WTC11 (cell line): Measurements from ENCODE around the gene CTNNA2. TPM values are rescaled to one million over a fixed set of nuclear protein-coding genes. Genes with fewer than 3 reads are reported as not detected.

Experiments
- ATAC-seq: fragments of 200-7000 bp; cut with Tn5 transposase; 2 replicates; pipeline ENCODE4 v1.10.0; 2021; ENCODE audit warnings: mild to moderate bottlenecking, moderate library complexity
- CTCF ChIA-PET: fragments of 300-600 bp; sonication (Branson Sonifier 250); formaldehyde crosslinking; loops from one replicate; lab custom pipeline; 2021; ENCODE audit warnings: antibody characterized with exemption; lab: Charles Lee
- POLR2A ChIA-PET: fragments of 350-600 bp; sonication (Branson Sonifier 250); formaldehyde crosslinking; loops from one replicate; lab custom pipeline; 2021; ENCODE audit warnings: antibody characterized with exemption; lab: Charles Lee
- DNase-seq: peaks from one replicate; pipeline ENCODE4 v3.0.0; 2021; ENCODE audit warnings: low spot score
- H3K27ac Mint-ChIP-seq: 2 replicates; pipeline ENCODE4 v1.8.0; 2021; ENCODE audit warnings: mixed read lengths
- H3K27me3 Mint-ChIP-seq: 2 replicates; pipeline ENCODE4 v1.8.0; 2021; ENCODE audit warnings: low read depth, mild to moderate bottlenecking, moderate library complexity, mixed read lengths
- H3K36me3 Mint-ChIP-seq: 2 replicates; pipeline ENCODE4 v1.8.0; 2021; ENCODE audit warnings: mixed read lengths
- H3K4me1 Mint-ChIP-seq: 2 replicates; pipeline ENCODE4 v1.8.0; 2022; ENCODE audit warnings: mixed read lengths
- H3K4me3 Mint-ChIP-seq: 2 replicates; pipeline ENCODE4 v1.8.0; 2021; ENCODE audit warnings: mild to moderate bottlenecking, moderate library complexity, mixed read lengths
- H3K9me3 Mint-ChIP-seq: 2 replicates; pipeline ENCODE4 v1.8.0; 2021; ENCODE audit warnings: mixed read lengths
- ATF1 ChIP-seq: sonication (generic); formaldehyde crosslinking; IDR thresholded peaks from 2 replicates; pipeline ENCODE4 v1.8.1; 2023; ENCODE audit warnings: mild to moderate bottlenecking, moderate library complexity, missing genetic modification reagents
- CREB1 ChIP-seq: sonication (generic); formaldehyde crosslinking; IDR thresholded peaks from 2 replicates; pipeline ENCODE4 v1.8.0; 2023; ENCODE audit warnings: mild to moderate bottlenecking, missing genetic modification reagents
- CREM ChIP-seq: sonication (generic); formaldehyde crosslinking; IDR thresholded peaks from 2 replicates; pipeline ENCODE4 v1.8.1; 2022; ENCODE audit warnings: mild to moderate bottlenecking, missing genetic modification reagents, moderate library complexity
- EMX1 ChIP-seq: fragments of 250-450 bp; sonication (Bioruptor Pico); IDR thresholded peaks from 2 replicates; pipeline ENCODE4 v1.8.0; 2021; ENCODE audit warnings: mild to moderate bottlenecking
- GABPB1 ChIP-seq: sonication (generic); formaldehyde crosslinking; IDR thresholded peaks from 2 replicates; pipeline ENCODE4 v1.8.1; 2023; ENCODE audit warnings: mild to moderate bottlenecking, missing genetic modification reagents
- JAZF1 ChIP-seq: fragments of 250-450 bp; sonication (Bioruptor Pico); IDR thresholded peaks from 2 replicates; pipeline ENCODE4 v1.9.0; 2021; ENCODE audit warnings: moderate library complexity, mild to moderate bottlenecking, inconsistent platforms
- NFE2L1 ChIP-seq: sonication (generic); formaldehyde crosslinking; IDR thresholded peaks from 2 replicates; pipeline ENCODE4 v1.8.1; 2023; ENCODE audit warnings: missing genetic modification reagents
- NFYB ChIP-seq: sonication (generic); formaldehyde crosslinking; conservative IDR thresholded peaks from 2 replicates; pipeline ENCODE4 v1.8.0; 2022; ENCODE audit warnings: low read depth, missing genetic modification reagents
- OVOL2 ChIP-seq: fragments of 250-450 bp; sonication (Bioruptor Pico); IDR thresholded peaks from 2 replicates; pipeline ENCODE4 v1.9.0; 2021; ENCODE audit warnings: mild to moderate bottlenecking, borderline replicate concordance
- RORB ChIP-seq: fragments of 250-450 bp; sonication (Bioruptor Pico); IDR thresholded peaks from 2 replicates; pipeline ENCODE4 v1.9.0; 2021; ENCODE audit warnings: mild to moderate bottlenecking
- TCF7 ChIP-seq: sonication (generic); formaldehyde crosslinking; IDR thresholded peaks from 2 replicates; pipeline ENCODE4 v1.8.0; 2022; ENCODE audit warnings: mild to moderate bottlenecking, low read depth, missing genetic modification reagents, moderate library complexity
- TEAD1 ChIP-seq: sonication (generic); formaldehyde crosslinking; IDR thresholded peaks from 2 replicates; pipeline ENCODE4 v1.8.0; 2022; ENCODE audit warnings: mild to moderate bottlenecking, missing genetic modification reagents
- TEAD4 ChIP-seq: sonication (generic); formaldehyde crosslinking; IDR thresholded peaks from 2 replicates; pipeline ENCODE4 v1.8.0; 2022; ENCODE audit warnings: mild to moderate bottlenecking, missing genetic modification reagents
- TP53 ChIP-seq: sonication (generic); formaldehyde crosslinking; IDR thresholded peaks from 2 replicates; pipeline ENCODE4 v1.8.1; 2023; ENCODE audit warnings: mild to moderate bottlenecking, missing genetic modification reagents
- ZNF317 ChIP-seq: sonication (generic); formaldehyde crosslinking; IDR thresholded peaks from 2 replicates; pipeline ENCODE4 v1.8.1; 2023; ENCODE audit warnings: low read depth, mild to moderate bottlenecking, moderate library complexity, missing genetic modification reagents, borderline replicate concordance
- total RNA-seq: library from RNA; stranded (reverse); gene quantifications from 3 replicates; pipeline ENCODE4 v1.2.3, GENCODE V29; 2021
- TF ChIP-seq, protein P1 (sequence below): fragments of 250-450 bp; sonication (Bioruptor Pico); IDR thresholded peaks from 2 replicates; pipeline ENCODE4 v1.9.0; 2021; ENCODE audit warnings: moderate library complexity, mild to moderate bottlenecking, inconsistent platforms, borderline replicate concordance
- TF ChIP-seq, protein P2 (sequence below): sonication (generic); formaldehyde crosslinking; IDR thresholded peaks from 2 replicates; pipeline ENCODE4 v1.8.0; 2022; ENCODE audit warnings: mild to moderate bottlenecking, missing genetic modification reagents
- TF ChIP-seq, protein P3 (sequence below): sonication (generic); formaldehyde crosslinking; IDR thresholded peaks from 2 replicates; pipeline ENCODE4 v1.8.0; 2023; ENCODE audit warnings: mild to moderate bottlenecking, missing genetic modification reagents
- TF ChIP-seq, protein P4 (sequence below): sonication (generic); formaldehyde crosslinking; IDR thresholded peaks from 2 replicates; pipeline ENCODE4 v1.8.1; 2022; ENCODE audit warnings: mild to moderate bottlenecking, missing genetic modification reagents, moderate library complexity, borderline replicate concordance
- TF ChIP-seq, protein P5 (sequence below): fragments of 250-450 bp; sonication (Bioruptor Pico); IDR thresholded peaks from 2 replicates; pipeline ENCODE4 v1.9.0; 2021; ENCODE audit warnings: mild to moderate bottlenecking
- TF ChIP-seq, protein P6 (sequence below): fragments of 200-600 bp; IDR thresholded peaks from 2 replicates; pipeline ENCODE4 v1.8.0; 2022; ENCODE audit warnings: antibody characterized with exemption
- TF ChIP-seq, protein P7 (sequence below): fragments of 250-450 bp; sonication (Bioruptor Pico); IDR thresholded peaks from 2 replicates; pipeline ENCODE4 v1.8.0; 2021; ENCODE audit warnings: mild to moderate bottlenecking
- TF ChIP-seq, protein P8 (sequence below): sonication (generic); formaldehyde crosslinking; IDR thresholded peaks from 2 replicates; pipeline ENCODE4 v1.8.0; 2022; ENCODE audit warnings: mild to moderate bottlenecking, missing genetic modification reagents
- TF ChIP-seq, protein P9 (sequence below): sonication (generic); formaldehyde crosslinking; IDR thresholded peaks from 2 replicates; pipeline ENCODE4 v1.8.1; 2022; ENCODE audit warnings: mild to moderate bottlenecking, moderate library complexity, missing genetic modification reagents

Gene CTNNA2
- total RNA-seq, 1 experiment from 2014 or later: 3.8 TPM

DNA sequence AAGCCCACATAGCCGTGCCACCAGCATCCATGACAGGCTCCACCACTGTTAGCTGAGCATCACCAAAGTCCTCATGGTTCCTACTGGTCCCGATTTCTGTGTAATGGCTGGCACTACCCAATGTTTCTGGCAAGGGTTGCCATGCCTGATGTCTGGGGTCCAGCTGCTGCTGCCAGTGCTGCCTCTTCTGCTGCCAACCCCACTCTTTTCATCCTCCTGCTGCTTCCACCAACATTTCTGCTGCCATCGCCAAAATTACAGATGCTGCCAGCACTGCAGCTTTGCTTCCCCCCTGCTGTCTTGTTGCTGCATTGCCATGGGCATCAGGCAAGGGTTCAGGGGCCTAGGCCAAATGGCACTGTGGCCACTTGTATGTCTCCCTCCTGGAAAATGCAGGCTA lies 638.8 kb downstream of the CTNNA2 start (continued):
- TF ChIP-seq, protein P1, sequence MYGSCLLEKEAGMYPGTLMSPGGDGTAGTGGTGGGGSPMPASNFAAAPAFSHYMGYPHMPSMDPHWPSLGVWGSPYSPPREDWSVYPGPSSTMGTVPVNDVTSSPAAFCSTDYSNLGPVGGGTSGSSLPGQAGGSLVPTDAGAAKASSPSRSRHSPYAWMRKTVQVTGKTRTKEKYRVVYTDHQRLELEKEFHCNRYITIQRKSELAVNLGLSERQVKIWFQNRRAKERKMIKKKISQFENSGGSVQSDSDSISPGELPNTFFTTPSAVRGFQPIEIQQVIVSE: no peak
- TF ChIP-seq NFE2L1: no peak
- no peak for TF ChIP-seq TP53
- TF ChIP-seq RORB (CRISPR knock-in tag): no peak
- no peak for TF ChIP-seq CREM
- TF ChIP-seq, protein P2, sequence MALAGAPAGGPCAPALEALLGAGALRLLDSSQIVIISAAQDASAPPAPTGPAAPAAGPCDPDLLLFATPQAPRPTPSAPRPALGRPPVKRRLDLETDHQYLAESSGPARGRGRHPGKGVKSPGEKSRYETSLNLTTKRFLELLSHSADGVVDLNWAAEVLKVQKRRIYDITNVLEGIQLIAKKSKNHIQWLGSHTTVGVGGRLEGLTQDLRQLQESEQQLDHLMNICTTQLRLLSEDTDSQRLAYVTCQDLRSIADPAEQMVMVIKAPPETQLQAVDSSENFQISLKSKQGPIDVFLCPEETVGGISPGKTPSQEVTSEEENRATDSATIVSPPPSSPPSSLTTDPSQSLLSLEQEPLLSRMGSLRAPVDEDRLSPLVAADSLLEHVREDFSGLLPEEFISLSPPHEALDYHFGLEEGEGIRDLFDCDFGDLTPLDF (CRISPR knock-in tag): no peak
- TF ChIP-seq OVOL2: no peak

DNA sequence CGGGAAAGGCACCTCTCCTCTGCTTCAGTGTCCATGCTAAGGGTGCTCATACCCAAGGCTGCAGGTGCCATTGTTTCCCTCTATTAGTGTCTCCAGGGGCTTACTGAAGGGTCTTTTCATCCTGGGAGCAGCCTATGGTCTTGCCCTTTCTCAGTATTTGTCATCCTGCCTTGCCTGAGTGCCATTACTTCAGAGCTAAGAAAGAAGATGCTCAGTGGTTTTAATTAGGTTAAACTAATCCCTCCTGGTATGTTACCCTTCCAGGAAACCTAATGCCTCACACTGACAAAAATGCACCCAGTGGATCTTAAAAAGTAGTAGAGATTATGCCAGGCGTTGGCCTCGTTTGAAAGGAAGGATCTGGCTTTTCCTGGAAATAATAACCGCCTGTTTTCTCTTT lies 640.3 kb downstream of the CTNNA2 start:
- H3K36me3 Mint-ChIP-seq: no peaks in the 10 kb centered on the region
- H3K27me3 Mint-ChIP-seq: no peaks in the 10 kb centered on the region
- POLR2A ChIA-PET: no interaction called here
- CTCF ChIA-PET: no interaction called here
- peaks cover 10% of the 10 kb centered on the region for H3K9me3 Mint-ChIP-seq
- H3K4me3 Mint-ChIP-seq: no peak overlapping the region
- TF ChIP-seq, protein P3, sequence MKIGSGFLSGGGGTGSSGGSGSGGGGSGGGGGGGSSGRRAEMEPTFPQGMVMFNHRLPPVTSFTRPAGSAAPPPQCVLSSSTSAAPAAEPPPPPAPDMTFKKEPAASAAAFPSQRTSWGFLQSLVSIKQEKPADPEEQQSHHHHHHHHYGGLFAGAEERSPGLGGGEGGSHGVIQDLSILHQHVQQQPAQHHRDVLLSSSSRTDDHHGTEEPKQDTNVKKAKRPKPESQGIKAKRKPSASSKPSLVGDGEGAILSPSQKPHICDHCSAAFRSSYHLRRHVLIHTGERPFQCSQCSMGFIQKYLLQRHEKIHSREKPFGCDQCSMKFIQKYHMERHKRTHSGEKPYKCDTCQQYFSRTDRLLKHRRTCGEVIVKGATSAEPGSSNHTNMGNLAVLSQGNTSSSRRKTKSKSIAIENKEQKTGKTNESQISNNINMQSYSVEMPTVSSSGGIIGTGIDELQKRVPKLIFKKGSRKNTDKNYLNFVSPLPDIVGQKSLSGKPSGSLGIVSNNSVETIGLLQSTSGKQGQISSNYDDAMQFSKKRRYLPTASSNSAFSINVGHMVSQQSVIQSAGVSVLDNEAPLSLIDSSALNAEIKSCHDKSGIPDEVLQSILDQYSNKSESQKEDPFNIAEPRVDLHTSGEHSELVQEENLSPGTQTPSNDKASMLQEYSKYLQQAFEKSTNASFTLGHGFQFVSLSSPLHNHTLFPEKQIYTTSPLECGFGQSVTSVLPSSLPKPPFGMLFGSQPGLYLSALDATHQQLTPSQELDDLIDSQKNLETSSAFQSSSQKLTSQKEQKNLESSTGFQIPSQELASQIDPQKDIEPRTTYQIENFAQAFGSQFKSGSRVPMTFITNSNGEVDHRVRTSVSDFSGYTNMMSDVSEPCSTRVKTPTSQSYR (CRISPR knock-in tag): no peak
- TF ChIP-seq, protein P4, sequence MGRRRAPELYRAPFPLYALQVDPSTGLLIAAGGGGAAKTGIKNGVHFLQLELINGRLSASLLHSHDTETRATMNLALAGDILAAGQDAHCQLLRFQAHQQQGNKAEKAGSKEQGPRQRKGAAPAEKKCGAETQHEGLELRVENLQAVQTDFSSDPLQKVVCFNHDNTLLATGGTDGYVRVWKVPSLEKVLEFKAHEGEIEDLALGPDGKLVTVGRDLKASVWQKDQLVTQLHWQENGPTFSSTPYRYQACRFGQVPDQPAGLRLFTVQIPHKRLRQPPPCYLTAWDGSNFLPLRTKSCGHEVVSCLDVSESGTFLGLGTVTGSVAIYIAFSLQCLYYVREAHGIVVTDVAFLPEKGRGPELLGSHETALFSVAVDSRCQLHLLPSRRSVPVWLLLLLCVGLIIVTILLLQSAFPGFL (CRISPR knock-in tag): no peak
- TF ChIP-seq, protein P5, sequence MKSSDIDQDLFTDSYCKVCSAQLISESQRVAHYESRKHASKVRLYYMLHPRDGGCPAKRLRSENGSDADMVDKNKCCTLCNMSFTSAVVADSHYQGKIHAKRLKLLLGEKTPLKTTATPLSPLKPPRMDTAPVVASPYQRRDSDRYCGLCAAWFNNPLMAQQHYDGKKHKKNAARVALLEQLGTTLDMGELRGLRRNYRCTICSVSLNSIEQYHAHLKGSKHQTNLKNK (CRISPR knock-in tag): no peak
- TF ChIP-seq, protein P6, sequence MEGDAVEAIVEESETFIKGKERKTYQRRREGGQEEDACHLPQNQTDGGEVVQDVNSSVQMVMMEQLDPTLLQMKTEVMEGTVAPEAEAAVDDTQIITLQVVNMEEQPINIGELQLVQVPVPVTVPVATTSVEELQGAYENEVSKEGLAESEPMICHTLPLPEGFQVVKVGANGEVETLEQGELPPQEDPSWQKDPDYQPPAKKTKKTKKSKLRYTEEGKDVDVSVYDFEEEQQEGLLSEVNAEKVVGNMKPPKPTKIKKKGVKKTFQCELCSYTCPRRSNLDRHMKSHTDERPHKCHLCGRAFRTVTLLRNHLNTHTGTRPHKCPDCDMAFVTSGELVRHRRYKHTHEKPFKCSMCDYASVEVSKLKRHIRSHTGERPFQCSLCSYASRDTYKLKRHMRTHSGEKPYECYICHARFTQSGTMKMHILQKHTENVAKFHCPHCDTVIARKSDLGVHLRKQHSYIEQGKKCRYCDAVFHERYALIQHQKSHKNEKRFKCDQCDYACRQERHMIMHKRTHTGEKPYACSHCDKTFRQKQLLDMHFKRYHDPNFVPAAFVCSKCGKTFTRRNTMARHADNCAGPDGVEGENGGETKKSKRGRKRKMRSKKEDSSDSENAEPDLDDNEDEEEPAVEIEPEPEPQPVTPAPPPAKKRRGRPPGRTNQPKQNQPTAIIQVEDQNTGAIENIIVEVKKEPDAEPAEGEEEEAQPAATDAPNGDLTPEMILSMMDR: no peak
- TF ChIP-seq, protein P7, sequence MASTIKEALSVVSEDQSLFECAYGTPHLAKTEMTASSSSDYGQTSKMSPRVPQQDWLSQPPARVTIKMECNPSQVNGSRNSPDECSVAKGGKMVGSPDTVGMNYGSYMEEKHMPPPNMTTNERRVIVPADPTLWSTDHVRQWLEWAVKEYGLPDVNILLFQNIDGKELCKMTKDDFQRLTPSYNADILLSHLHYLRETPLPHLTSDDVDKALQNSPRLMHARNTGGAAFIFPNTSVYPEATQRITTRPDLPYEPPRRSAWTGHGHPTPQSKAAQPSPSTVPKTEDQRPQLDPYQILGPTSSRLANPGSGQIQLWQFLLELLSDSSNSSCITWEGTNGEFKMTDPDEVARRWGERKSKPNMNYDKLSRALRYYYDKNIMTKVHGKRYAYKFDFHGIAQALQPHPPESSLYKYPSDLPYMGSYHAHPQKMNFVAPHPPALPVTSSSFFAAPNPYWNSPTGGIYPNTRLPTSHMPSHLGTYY (CRISPR knock-in tag): no peak
- no peak for TF ChIP-seq RORB (CRISPR knock-in tag)
- no peak for TF ChIP-seq TEAD4
- TF ChIP-seq, protein P8, sequence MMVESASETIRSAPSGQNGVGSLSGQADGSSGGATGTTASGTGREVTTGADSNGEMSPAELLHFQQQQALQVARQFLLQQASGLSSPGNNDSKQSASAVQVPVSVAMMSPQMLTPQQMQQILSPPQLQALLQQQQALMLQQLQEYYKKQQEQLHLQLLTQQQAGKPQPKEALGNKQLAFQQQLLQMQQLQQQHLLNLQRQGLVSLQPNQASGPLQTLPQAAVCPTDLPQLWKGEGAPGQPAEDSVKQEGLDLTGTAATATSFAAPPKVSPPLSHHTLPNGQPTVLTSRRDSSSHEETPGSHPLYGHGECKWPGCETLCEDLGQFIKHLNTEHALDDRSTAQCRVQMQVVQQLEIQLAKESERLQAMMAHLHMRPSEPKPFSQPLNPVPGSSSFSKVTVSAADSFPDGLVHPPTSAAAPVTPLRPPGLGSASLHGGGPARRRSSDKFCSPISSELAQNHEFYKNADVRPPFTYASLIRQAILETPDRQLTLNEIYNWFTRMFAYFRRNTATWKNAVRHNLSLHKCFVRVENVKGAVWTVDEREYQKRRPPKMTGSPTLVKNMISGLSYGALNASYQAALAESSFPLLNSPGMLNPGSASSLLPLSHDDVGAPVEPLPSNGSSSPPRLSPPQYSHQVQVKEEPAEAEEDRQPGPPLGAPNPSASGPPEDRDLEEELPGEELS: no peak
- no peak for TF ChIP-seq NFYB (CRISPR knock-in tag)
- TF ChIP-seq EMX1: no peak
- no peak for TF ChIP-seq GABPB1 (CRISPR knock-in tag)
- no peak for TF ChIP-seq JAZF1 (CRISPR knock-in tag)
- TF ChIP-seq ZNF317: no peak
- TF ChIP-seq, protein P9, sequence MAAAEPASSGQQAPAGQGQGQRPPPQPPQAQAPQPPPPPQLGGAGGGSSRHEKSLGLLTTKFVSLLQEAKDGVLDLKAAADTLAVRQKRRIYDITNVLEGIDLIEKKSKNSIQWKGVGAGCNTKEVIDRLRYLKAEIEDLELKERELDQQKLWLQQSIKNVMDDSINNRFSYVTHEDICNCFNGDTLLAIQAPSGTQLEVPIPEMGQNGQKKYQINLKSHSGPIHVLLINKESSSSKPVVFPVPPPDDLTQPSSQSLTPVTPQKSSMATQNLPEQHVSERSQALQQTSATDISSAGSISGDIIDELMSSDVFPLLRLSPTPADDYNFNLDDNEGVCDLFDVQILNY (CRISPR knock-in tag): no peak
- no peak for TF ChIP-seq TEAD1 (CRISPR knock-in tag)
- TF ChIP-seq TCF7 (CRISPR knock-in tag): no peak
- no peak for TF ChIP-seq ATF1
- TF ChIP-seq CREB1 (CRISPR knock-in tag): no peak
- no peak for TF ChIP-seq TP53
- ATAC-seq (no peak), DNase-seq (no peak)
- peaks cover 20% of the 10 kb centered on the region for H3K4me1 Mint-ChIP-seq
- no peak overlapping the region for H3K27ac Mint-ChIP-seq
